KOPT-K1 (cell line): ENCODE measurements around the gene PCSK1N.

Experiments used
- H3K27ac ChIP-seq: fragments of 200-600 bp; sonication (generic); 2 replicates; pipeline ENCODE4 v1.5.1; 2016; ENCODE audit warnings: antibody characterized with exemption, mild to moderate bottlenecking, low read depth, low read length; ENCODE audit not compliant: poor library complexity, severe bottlenecking
- H3K36me3 ChIP-seq: fragments of 200-600 bp; sonication (generic); 2 replicates; pipeline ENCODE4 v1.5.1; 2017; ENCODE audit warnings: antibody characterized with exemption, mild to moderate bottlenecking, low read length, moderate library complexity; ENCODE audit not compliant: insufficient read depth
- H3K9me3 ChIP-seq: fragments of 200-600 bp; sonication (generic); 2 replicates; pipeline ENCODE4 v1.5.1; 2017; ENCODE audit warnings: antibody characterized with exemption, low read length, mild to moderate bottlenecking; ENCODE audit not compliant: insufficient read depth, poor library complexity, severe bottlenecking

The PCSK1N gene

GRCh38 chrX:48787505-48788443, 47.6 kb downstream of the PCSK1N start:
- Histone ChIP-seq H3K36me3 (no peaks in the 10 kb centered on the region), H3K9me3 (no peaks in the 10 kb centered on the region), H3K27ac (no peak overlapping the region)

GRCh38 chrX:48786825-48787504, 48.4 kb downstream of the PCSK1N start:
- H3K9me3 ChIP-seq, result no peaks in the 10 kb centered on the region
- no peak overlapping the region for H3K27ac ChIP-seq
- no peaks in the 10 kb centered on the region for H3K36me3 ChIP-seq

- Histone ChIP-seq H3K27ac (no peak within 1 kb of the TSS), H3K9me3 (no peaks in the 10 kb centered on the region), H3K36me3 (no peaks in the 10 kb centered on the region)
Observed at GRCh38 chrX:48786341-48786800, 49.0 kb downstream of the PCSK1N start, which contains the start of gene GATA1. Gene GATA1, plus strand, starts transcription at chrX:48786590. Its CDS starts 4,520 bp downstream, at chrX:48791110.

GRCh38 chrX:48785540-48786214, 49.7 kb downstream of the PCSK1N start:
- H3K9me3 ChIP-seq, result no peaks in the 10 kb centered on the region
- H3K36me3 ChIP-seq, result no peaks in the 10 kb centered on the region

DNA sequence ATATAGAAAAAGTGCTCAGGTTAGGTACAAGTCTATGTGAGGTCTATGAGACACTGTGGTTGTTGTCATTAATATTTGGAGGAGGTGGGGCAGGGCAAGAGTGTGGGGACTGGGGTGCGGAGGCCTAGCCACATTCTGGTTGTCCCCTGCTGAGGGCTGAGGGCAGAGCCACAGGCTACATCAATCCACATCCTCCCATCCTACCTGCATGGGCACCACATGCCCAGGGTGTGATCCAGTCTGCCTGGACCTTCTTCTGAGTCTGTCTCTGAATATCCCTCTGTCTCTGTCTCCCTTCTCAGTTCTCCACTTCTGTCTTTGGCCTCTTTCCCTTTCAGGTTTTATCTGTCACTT, 50.2 kb downstream of the PCSK1N start:
- no peaks in the 10 kb centered on the region for H3K9me3 ChIP-seq
- H3K27ac ChIP-seq, result no peak overlapping the region

More at GRCh38 chrX:48785540-48786214, 49.7 kb downstream of the PCSK1N start:
- H3K27ac ChIP-seq, result no peak overlapping the region

GRCh38 chrX:48784726-48785125, 50.7 kb downstream of the PCSK1N start:
- Histone ChIP-seq H3K36me3 (no peaks in the 10 kb centered on the region), H3K27ac (no peak overlapping the region), H3K9me3 (no peaks in the 10 kb centered on the region)

More for the DNA sequence above, 50.2 kb downstream of the PCSK1N start:
- H3K36me3 ChIP-seq, result no peaks in the 10 kb centered on the region

DNA sequence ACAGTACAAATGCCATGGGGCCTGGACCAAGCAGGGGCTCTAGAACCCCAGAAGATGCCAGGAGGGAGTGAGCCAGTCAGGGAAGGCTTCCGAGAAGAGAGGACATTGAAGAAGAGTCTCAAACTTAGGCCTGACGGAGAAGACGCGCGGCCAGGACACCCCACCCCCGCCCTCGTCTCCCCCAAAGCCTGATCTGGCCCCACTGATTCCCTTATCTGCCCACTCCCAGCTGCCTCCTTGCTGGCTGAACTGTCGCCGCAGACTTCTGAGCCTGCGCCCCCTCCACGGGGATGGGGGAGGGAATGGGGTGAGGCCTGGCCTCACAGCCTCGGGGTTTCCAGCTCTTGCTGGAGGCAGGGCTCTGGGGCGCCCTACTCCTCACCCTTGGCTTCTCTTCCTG, 52.6 kb downstream of the PCSK1N start:
- Histone ChIP-seq H3K27ac (no peak overlapping the region), H3K36me3 (no peaks in the 10 kb centered on the region), H3K9me3 (no peaks in the 10 kb centered on the region)

GRCh38 chrX:48782216-48782615, 53.2 kb downstream of the PCSK1N start:
- Histone ChIP-seq H3K9me3 (no peaks in the 10 kb centered on the region), H3K36me3 (no peaks in the 10 kb centered on the region), H3K27ac (no peak overlapping the region)

DNA sequence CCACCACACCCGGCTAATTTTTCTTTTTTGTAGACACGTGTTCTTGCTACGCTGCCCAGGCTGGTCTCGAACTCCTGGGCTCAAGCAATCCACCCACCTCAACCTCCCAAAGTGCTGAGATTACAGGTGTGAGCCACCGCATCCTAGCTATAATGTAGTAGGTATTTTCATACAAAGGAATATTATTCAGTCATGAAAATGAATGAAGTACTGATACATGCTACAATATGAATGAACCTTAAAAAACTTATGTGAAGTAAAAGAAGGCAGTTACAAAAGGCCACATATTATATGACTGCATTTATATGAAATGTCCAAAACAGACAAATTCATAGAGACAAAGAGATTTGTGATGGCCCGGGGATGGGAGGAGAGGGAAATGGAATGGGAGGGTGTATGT, 53.7 kb downstream of the PCSK1N start:
- Histone ChIP-seq H3K36me3 (no peaks in the 10 kb centered on the region), H3K27ac (no peak overlapping the region), H3K9me3 (no peaks in the 10 kb centered on the region)
